IPS-18c (cell line): ENCODE results near the gene RIMBP2.
"Not testable (repeated sequence)": the region's sequence is repeated elsewhere in the genome, so short reads cannot be mapped to it uniquely, and the experiment has no call there.

Source experiments
- H3K4me3 ChIP-seq: 2 replicates; pipeline ENCODE4 v1.7.0; 2013; ENCODE audit warnings: low read depth, mild to moderate bottlenecking, low read length, moderate library complexity; ENCODE audit not compliant: insufficient read depth
- H3K9me3 ChIP-seq: one replicate; pipeline ENCODE4 v1.6.1; 2013; ENCODE audit warnings: mild to moderate bottlenecking, low read length, moderate library complexity; ENCODE audit not compliant: control insufficient read depth, insufficient read depth

Gene RIMBP2

DNA sequence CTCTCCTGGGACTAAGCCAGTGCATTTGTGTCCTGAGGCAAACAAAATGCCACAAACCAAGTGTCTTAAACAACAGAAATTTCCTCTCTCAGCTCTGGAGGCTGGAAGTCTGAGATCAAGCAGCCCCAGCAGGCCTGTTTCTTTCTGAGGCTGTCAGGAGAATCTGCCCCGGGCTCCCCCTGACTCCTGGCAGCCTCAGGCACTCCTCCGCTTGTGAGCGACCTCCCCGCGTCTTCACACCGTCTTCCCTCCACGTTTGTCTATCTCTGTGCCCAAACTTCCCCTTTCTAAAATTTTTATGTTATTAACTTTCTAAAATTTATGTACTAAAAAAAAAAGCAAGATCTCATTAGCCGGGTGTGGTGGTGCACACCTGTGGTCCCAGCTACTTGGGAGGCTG lies 59.7 kb downstream of the RIMBP2 start:
- Histone ChIP-seq H3K9me3 (no peaks in the 10 kb centered on the region), H3K4me3 (no peak overlapping the region)

DNA sequence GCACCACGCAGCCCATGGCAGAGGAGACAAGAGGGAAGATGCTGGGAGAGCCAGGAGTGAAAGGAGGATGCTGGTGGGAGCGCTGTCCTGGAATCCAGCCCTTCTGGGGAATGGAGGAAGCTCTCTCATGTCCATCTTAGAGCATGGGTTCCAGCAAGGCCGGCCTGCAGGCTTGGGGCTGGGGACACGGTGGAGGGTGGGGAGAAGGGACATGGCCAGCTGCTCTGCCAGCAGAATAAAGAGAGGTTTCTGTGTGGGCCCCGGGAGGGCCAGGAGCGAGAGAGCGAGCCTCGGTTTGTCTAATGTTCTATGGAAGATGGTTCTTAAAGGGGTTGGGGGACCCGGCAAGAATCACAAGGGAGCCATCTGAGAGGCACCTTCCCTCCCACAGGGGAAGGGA lies 60.2 kb downstream of the RIMBP2 start:
- H3K4me3 ChIP-seq = no peak overlapping the region
- H3K9me3 ChIP-seq = no peaks in the 10 kb centered on the region

DNA sequence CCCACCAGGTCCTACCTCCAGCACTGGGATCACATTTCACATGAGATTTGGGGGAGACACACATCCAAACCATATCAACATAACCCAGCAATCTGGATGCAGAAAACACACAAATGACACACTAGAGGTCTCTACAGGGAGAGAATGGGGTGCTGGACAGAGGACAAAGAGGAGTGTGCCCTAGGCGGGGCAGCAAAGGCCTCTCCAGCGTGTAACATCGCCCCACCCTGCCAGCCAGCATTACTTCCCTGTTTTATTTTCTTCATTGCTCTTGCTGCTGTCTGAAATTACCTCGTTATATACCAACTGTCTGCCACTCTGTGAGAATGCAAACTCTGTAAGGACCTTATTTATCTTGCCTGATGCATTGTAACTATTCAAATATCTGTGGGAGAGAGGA lies 61.1 kb downstream of the RIMBP2 start:
- H3K9me3 ChIP-seq = no peaks in the 10 kb centered on the region
- no peak overlapping the region for H3K4me3 ChIP-seq

DNA sequence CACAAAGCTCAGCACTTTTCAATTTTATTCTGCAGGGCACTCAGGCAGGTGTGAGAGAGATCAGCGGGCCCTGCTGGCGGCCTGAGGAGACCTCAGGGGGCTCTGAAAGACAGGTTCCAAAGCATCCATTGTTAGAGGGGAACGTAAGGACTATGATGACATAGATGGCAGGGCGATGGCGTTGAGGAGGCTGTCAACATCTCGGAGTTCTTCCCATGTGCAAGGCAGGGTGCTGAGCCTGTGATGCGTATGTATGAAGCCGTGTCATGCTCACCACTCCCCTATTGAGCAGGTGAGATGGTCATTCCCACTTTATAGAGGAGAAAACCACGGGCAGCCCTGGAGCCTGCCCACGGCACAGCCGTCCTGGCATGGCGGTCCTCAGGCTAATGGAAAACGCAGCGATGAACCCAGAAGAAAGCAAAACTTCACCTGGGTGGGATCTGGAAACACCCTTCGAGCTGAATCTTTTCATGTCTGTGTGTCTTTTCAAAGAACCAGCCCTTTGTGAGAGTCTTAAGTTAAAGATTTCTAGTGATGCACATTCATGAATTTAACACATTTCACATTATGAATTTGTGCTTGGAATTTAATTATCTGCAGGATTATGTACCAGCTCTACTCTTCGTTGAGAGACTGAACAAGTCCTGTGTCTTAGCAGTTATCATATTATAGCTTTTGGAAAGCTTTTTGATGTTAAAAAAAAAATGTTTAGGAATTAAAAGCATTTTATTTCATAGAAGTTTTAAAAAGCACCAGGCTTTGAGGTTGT lies 64.7 kb downstream of the RIMBP2 start:
- H3K9me3 ChIP-seq = no peaks in the 10 kb centered on the region
- no peak overlapping the region for H3K4me3 ChIP-seq

DNA sequence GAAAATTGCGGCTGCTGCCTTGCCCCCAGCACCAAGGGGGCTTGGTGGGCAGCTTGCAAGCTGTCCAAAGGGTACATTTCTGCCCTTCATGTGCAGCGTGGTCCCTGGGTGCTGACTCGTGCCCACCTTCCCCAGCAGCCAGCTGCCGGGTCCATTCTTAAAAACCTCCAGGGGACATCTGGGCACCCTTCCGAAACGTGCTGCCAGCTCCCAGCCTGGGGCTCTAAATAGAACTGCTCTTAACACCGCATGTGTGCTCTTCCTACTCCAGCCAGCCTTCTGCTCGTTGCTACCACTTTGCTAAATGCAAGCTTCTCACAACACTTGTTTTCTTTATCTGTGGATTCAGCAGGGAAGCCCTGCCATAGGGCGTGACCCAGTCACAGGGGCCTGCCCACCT lies 66.0 kb downstream of the RIMBP2 start:
- Histone ChIP-seq H3K4me3 (no peak overlapping the region), H3K9me3 (no peaks in the 10 kb centered on the region)

DNA sequence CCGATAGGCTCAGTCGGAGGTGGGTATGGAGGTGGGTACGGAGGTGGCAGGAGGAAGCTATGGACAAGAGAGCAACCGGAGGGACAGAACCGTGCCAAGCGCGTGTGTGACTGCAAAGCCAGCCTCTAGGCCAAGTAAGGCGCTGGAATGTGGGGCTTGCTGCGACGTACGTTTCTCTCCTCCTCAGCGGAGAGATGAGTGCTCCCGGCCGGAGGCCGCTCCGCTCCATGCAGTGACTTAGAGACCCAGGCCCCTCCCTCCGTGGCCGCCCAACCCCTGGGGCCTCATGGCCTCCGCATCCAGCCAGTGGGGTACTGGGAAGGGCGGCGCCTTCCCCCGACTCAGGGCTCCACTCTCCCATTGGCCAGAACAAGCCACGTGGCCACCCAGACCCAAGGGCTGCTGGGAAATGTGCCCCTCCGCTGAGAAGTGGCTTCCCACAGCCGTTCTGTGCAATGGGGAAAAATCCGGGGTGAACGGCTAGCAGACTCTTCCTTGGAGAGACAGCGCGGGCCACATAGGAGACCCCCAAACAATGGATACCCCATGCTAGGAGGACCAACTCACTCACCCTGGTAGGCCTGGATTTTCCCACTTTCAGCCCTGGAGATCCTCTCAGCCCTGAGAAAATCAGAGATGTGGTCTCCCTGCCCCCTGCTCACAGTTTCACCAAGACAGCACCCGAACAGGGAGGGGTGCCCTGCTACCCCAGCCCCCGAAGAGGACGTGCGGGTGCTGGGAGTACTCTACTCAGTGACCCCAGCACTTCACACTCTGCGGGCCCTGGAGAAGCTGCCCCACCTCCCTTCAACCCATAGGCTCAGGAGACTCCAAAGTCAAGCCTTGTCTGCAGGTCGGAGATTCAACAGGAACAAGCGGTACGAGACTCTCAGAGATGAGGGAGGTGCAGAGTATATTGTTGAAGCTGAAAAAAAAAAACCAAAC lies 66.7 kb downstream of the RIMBP2 start:
- Histone ChIP-seq H3K4me3 (no peak overlapping the region), H3K9me3 (no peaks in the 10 kb centered on the region)

DNA sequence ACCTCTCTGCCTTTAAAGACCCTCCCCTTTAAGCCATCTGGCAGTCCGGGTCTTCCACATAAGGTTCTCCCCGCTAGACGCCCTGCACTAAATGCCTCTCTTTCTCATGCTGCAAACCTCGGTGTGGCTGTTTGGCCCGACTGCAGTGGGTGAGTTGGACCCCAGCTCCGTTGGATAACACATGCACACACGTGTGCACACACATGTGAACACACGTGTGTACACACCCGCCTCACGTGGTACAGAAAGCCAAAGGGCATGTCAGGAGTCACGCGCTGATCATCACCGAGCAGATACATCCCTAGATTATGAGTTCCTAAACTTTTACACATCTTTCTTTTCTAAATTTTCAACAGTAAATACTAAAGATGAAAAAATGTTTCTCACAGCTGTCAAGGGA lies 68.3 kb downstream of the RIMBP2 start:
- Histone ChIP-seq H3K9me3 (no peaks in the 10 kb centered on the region), H3K4me3 (no peak overlapping the region)

DNA sequence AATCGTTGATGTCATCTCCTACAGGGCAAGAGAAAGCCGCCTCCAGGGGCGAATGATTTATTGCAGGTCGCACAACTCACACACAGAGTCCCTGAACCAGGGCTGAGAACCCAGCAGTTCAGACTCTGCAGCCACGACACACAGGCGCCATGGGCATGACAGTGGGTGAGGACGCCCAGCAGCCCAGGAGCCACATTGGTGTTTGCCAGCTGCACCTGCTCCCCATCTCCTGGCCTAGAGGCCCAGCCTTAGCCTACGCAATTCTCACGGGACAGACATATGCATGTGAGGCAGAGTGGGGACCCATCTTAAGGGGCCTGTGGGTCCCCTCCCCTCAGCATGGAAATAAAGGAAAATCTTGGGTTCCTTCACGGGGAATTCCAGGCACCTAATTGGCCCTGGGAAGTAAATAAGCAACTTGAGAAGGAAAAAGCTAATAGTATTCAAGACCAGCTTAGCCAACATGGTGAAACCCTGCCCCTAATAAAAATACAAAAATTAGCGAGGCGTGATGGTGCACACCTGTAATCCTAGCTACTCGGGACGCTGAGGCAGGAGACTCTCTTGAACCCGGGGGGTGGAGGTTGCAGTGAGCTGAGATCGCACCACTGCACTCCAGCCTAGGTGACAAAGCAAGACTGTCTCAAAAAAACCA lies 69.3 kb downstream of the RIMBP2 start:
- no peaks in the 10 kb centered on the region for H3K9me3 ChIP-seq
- H3K4me3 ChIP-seq = no peak overlapping the region

DNA sequence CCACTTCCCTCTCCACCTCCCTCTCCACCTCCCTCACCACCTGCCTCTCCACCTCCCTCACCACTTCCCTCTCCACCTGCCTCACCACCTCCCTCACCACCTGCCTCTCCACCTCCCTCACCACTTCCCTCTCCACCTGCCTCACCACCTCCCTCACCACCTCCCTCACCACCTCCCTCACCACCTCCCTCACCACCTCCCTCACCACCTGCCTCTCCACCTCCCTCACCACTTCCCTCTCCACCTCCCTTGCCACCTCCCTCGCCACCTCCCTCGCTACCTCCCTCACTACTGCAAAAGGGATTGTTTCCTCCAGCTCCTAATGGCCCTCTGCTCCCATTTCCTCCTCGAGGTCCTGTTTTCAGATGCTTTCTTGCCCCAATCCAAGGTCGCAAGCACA lies 69.9 kb downstream of the RIMBP2 start:
- H3K9me3 ChIP-seq, H3K4me3 ChIP-seq: not testable (repeated sequence)

DNA sequence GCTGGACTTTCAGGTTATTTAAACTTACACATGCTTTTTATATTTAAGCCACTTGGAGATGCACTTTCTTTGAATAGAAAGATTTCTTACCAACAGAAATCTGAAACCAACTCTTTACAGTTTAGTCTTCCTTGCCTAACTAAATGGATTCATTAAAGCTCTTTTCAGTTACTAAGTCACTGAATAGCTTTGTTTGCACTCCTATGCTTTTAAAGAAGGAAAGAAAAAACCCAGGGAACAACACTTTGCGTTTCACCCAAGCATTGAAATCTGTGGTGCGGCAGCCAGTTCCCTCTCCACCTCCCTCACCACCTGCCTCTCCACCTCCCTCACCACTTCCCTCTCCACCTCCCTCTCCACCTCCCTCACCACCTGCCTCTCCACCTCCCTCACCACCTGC lies 70.3 kb downstream of the RIMBP2 start:
- Histone ChIP-seq H3K9me3 (no peaks in the 10 kb centered on the region), H3K4me3 (no peak overlapping the region)

DNA sequence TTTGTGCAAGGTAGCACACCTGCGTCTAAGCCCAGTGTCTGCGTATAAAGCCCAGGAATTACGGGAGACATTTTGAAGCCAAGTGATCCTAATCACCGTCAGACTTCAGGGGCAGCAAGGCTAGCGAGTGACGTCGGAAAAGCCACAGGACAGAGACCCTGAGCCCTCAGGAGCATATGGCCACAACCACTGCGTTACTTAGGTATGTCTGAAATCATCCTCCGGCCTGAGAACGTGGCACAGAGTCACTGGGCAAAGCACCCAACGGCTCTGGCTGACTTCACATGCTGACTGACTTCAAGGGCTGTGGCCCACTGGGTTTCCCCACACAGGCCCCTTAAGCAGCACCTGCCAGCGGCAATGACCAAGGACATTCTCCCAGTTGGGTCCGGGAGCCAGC lies 71.5 kb downstream of the RIMBP2 start:
- H3K9me3 ChIP-seq = no peaks in the 10 kb centered on the region
- no peak overlapping the region for H3K4me3 ChIP-seq

DNA sequence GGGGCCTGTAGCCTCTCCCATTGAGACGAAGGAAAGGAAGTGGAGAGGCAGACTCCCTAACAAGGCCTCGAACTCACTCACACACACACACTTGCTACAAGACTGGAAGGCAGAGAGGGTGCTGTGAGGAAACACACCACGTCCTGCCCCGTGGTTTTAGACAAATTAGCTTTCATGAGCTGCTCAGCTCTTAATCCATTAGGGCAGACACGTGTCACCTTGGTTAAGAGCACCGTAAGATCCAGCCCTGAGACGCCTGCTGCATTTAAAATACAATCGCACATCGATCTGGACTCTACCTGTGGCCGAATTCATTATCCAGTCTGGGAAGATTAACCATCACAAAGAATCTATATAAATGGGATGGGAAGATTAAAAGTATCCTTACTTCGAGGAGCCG lies 72.0 kb downstream of the RIMBP2 start:
- no peaks in the 10 kb centered on the region for H3K9me3 ChIP-seq

DNA sequence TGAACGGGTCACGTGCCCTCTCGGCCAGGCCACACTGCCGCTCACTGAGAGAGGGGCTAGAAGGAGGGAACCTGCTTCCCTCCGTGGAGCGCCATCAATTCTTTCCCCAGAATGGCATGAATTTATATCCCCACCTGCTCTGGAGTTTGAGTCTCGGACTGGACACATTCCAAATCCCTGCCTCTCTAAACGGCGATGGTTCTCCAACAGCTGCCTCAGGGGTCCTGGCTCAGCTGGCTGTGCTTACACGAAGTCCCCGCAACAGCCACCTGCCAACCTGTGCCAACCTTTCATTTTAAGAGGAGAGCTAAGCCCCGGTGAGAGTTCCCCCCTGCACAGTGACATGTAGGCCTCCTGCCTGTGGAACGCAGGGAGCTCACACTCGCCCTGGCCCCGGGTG lies 73.2 kb downstream of the RIMBP2 start:
- Histone ChIP-seq H3K9me3 (no peaks in the 10 kb centered on the region), H3K4me3 (no peak overlapping the region)

More for the DNA sequence above, 72.0 kb downstream of the RIMBP2 start:
- H3K4me3 ChIP-seq = no peak overlapping the region

DNA sequence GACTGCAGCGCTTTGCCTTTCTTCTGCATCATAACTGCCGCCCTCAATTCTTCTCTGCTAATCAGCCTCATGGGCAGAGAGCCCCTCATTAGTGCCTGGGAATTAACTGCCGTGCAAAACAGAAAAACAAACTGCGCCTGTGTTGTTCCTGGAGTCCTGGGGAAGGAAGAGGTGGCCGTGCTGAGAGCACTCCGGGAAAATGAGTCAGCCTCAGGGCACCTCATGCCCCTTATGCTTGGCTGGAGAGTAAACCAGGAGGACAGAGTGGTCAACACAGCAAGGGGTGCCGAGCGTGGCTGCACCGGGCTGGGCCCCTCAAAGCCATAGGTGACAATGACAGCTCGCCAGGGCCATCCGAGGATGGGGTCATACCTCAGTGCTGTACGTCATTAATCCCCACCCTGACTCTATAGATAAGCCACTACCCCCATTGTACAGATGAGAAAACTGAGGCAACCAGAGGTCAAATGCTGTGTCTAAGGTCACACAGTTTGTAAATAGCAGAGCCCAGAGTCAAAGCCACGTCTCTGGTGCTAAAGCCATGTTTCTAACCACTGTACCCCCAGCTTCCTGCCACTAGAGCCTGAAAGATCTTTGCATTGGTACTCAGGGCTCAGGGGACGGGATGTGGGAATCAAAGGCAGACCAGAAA lies 74.4 kb downstream of the RIMBP2 start:
- no peaks in the 10 kb centered on the region for H3K9me3 ChIP-seq
- no peak overlapping the region for H3K4me3 ChIP-seq

DNA sequence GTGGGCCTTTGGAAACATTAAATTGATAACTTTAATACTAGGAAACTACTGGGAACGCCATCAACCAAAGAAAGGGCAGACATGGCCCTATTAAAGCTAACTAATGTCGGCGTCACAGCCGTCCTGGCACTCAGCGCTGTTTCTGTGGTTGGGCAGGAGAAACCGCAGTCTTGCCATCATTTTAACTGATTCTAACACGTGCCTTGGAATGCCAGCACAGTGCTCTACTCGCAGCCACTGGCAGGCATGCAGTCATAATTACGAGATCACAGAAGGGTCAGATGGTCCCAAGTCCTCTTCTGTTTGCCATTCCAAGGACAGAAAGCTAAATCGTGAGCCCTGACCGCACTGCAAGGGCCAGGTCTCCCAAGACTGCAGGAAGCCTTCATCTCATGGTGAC lies 75.2 kb downstream of the RIMBP2 start:
- Histone ChIP-seq H3K9me3 (no peaks in the 10 kb centered on the region), H3K4me3 (no peak overlapping the region)

DNA sequence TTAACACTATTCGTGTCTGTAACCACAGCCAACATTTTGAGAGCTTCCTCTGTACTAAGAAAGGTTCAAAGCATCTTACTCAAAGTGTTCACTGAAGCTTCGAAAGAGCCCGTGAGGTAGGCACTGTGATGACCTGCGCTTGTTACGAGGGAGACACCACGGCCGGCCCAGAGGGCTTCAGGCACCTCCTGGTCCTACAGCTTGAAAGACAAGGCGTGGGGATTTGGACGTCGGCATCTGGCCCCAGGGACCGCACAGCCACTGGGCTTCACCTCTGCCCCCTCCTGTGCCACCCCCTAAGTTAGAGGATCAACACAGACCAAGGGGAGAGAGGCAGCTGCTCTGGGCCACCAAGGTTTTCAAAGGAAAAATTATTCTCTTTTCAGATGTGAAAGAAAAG lies 75.6 kb downstream of the RIMBP2 start:
- Histone ChIP-seq H3K4me3 (no peak overlapping the region), H3K9me3 (no peaks in the 10 kb centered on the region)
